Frontal cortex (tissue), 4 donors: Measurements from ENCODE around the gene FTHL17. TPM values are rescaled to one million over a fixed set of nuclear protein-coding genes. Genes with fewer than 3 reads are reported as not detected.

Source experiments
- DNase-seq, 2 donors: peaks; one replicate each; pipeline ENCODE4 v3.0.0; 2012; ENCODE audit warnings: low spot score in 2 of 2
- FAIRE-seq: peaks from 2 replicates; lab custom pipeline; 2012; peaks lifted over from hg19 to GRCh38; lab: Jason Lieb, UNC
- total RNA-seq: library from RNA; depleted of rRNA; stranded (reverse); fragments of >200 nt; gene quantifications from one replicate; pipeline ENCODE4 v1.2.3, GENCODE V29; 2014
- donor health status: control.
- donor health status: control.
- donor health status: control.

FTHL17 gene
- not detected for total RNA-seq

GRCh38 chrX:31071725-31072124, at the start of gene FTHL17:
Gene FTHL17 (minus strand): TSS chrX:31072041. CDS start chrX:31071953, 88 bp downstream.
- DNase-seq (no peak), FAIRE-seq (no peak)

DNA sequence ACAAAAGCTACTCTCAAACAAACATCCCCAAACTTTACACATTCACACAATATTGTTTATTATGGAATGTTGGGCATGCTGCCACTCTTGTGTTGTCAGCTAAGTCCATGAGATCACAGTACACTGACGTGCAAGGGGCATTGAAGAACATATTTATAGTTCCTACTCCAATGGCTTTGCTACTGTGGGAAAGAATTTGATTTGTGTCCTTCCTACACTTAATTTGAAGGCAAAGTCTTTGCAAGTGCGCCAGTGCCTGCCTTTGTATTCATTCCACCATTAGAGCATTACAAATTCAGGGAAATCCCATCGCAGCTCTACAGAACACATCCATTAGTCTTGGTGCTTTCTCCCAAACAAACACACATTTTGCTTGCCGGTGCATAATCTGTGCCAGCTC, 45.4 kb upstream of the FTHL17 start:
- DNase-seq (no peak), FAIRE-seq (no peak)

DNA sequence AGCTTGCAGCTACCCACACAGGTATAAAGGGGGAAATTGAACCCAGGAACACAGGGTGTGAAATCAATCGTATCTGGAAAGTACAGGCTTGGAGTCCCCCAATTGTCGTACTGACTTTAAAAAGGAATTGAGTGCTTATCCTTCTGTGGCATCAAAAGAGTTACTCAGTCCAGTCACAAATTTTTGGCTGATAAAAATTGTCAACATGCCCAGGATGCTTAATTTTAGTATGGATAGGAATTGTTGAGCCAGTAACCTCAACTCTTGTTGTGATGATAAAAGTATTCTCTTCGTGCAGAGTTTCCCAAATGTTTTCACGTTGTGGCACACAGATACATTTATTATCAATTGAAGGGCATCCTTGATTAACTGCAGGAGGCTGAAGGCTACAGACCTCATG, 43.6 kb upstream of the FTHL17 start:
- DNase-seq (no peak), FAIRE-seq (no peak)

- DNase-seq (no peak), FAIRE-seq (no peak)
These were observed 43.0 kb upstream of the FTHL17 start for GRCh38 chrX:31114858-31115257.

GRCh38 chrX:31112226-31112999, 40.6 kb upstream of the FTHL17 start:
- DNase-seq (no peak), FAIRE-seq (no peak)

DNA sequence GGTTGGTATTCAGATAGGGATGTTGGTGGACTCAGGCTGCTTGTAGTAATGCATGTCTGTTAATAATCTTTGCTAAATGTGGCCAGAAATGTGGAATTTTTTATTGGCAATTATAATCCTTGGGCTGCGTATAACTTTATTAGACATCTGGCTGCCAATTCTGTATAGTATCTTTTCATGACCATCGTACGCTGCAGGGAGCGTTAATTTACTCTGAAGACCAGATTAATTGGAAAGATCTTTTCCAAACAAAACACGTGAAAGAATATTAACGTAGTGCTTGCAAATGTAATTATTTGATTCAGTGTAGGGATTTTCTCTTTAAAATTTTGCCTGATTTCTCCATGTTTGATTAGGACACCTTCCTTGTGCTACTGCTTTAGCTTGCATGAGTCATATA, 38.8 kb upstream of the FTHL17 start:
- FAIRE-seq = no peak
- no peak for DNase-seq

DNA sequence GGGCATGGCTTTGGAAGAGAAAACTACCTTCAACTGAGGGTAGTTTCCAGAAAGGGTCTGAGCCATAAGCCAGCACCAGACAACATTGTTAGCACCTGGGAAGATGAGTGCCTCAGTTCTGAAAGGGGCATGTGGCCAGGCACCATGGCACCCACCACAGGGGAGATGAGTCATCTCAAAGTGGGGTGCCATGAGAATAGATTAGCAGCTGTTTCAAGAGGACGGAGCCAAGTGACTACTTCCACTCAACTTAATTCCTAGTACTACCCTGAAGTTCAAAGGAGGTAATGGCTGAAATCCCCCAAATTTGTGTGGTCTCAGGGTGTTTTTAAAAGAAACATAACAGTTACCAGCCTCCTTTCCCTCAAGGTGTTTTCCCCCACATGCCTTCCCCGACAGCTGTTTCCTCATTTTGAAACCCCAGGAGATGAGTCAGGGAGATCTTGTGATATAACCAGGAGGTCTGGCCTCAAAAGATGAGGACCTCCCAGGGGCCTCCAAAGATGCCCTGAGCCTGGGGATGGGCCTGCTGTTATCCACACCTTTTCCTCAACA, 27.8 kb upstream of the FTHL17 start:
- DNase-seq (no peak), FAIRE-seq (no peak)

DNA sequence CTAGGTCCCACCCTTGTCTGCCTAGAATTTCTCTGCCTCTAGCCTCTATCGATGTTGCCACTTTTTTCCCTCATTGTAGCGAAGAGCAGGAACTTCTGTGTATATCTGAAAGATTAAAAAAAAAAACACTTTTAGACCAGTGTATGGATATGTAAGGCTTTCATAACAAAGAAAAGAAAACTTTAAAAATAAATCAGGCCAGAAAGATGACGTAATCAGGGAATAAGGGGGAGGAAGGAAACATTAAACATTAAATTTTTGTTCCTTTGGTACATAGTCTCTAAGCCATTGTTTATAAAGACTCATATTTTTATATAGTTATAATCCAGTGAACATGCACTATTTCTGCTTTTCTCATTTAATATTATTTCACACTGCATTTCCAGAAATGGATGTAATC, 26.2 kb upstream of the FTHL17 start:
- FAIRE-seq = no peak

DNA sequence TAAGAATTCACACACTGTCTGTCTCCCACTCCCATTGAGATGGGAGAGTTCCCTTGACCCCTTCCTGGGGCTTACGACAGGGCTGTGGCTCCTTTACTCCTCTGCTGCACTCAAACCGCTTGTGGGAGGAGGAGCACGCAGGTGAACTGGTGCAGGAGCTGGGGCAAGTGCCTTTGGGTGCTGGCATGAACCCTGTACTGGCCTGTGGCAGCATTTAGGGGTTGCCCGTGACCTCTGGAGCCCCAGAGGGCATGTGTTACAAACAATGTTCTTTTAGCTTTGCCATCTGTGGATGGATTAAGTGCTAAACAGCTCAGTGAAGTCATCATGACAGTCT, 21.8 kb upstream of the FTHL17 start:
- DNase-seq (no peak), FAIRE-seq (no peak)

More for the DNA sequence above, 26.2 kb upstream of the FTHL17 start:
- no peak for DNase-seq

- DNase-seq (no peak), FAIRE-seq (no peak)
These were observed 21.3 kb upstream of the FTHL17 start for GRCh38 chrX:31092970-31093638.

DNA sequence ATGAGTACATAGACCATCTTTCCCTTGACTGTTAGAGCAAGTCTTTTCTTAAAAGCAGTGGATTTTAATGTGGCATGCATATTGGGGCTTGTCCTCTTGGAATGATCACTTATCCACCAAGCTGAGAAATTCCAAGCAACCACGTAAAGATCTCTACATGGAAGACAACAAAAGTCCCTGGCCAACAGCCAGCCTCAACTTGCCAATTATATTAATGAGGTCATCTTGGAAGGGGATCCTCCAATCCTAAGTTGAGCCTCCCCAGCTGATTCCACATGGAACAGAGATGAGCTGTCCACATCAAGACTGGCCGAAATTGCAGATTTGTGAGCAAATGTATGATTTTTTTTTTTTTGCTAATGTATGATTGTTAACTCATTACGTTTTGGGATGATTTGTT, 20.6 kb upstream of the FTHL17 start:
- no peak for FAIRE-seq
- DNase-seq = no peak

- DNase-seq = no peak
These were observed 20.0 kb upstream of the FTHL17 start for GRCh38 chrX:31091819-31092218.

DNA sequence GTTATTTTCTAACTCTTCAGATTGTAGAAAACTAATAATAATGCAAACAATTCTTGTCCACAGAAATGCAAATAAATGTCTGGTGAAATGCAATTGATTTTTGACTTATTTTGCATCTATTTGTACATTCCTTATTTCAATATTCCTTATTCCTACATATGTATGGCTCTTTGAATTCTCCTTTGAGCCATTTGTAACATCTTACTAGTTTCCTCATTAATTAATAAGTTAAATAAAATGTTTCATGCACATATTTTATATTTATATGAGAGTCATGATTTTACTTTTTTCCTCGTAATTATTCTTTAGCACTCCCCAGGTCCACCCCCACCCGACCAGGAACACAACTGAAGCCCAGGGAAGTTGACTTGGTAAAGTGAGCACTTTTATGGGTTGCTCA, 2.7 kb upstream of the FTHL17 start:
- FAIRE-seq (no peak), DNase-seq (no peak)

More at GRCh38 chrX:31091819-31092218, 20.0 kb upstream of the FTHL17 start:
- FAIRE-seq = no peak

DNA sequence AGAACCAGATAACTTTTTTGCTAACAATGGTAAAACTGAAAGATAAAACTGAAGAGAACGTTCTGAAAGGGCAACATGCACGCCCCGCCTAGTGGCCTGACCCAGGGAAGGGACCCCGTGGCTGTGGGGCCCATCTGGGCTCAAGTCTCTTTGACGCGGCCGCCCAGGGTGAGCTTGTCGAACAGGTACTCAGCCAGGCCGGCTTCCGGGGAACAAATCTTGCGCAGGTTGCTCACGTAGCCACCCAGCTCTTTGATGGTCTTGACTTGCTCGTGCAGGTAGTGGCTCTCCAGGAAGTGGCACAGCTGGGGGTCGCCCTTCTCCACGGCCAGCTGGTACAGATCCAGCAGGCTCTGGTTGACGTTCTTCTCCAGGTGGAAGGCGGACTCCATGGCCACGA, 579 bp downstream of the FTHL17 start:
- DNase-seq = no peak
- FAIRE-seq = no peak

DNA sequence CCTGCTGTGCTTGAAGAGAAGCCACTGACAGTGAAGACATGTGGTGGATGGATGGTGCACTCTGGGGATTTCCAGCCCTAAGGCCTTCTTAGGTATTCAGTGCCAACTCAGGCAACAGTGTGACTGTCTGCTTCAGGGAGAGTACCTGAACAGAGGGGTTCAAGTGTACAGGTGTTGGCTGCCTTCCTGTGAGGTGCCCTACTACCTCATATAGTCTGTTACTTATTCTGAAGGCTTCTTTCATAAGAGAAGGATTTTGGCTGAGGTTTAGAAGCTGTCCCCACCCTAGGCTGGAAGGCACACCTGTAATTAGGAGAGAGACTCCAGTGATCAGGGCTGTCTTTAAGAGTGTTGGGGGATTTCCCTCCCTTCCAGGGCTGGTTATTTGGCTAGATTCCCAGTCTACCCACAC, 1.8 kb downstream of the FTHL17 start:
- DNase-seq (no peak), FAIRE-seq (no peak)

- FAIRE-seq (no peak), DNase-seq (no peak)
These were observed 8.7 kb downstream of the FTHL17 start for GRCh38 chrX:31063114-31063513.

DNA sequence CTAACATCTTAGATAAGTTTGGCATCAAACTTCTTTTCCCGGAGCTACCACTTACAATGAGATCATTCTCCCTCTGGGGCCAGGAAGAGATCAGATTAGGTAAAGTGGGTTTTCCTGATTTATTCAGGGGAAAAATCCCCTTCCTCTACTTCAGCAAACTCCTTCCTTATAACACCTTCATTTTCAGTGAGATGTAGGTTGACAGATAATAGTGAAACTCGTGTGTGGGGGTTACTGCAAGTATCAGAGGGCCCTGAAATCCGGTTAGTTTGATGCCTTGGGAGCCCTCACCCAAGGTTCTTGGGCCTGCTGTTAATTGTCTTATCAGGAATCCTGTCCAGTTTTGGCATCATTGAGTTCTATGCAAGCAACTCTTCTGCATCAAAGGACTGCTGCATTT, 10.8 kb downstream of the FTHL17 start:
- FAIRE-seq (no peak), DNase-seq (no peak)

GRCh38 chrX:31060016-31060415, 11.8 kb downstream of the FTHL17 start:
- no peak for FAIRE-seq
- DNase-seq = no peak

- FAIRE-seq = no peak
- DNase-seq = no peak
These were observed 13.6 kb downstream of the FTHL17 start for GRCh38 chrX:31058284-31058683.

DNA sequence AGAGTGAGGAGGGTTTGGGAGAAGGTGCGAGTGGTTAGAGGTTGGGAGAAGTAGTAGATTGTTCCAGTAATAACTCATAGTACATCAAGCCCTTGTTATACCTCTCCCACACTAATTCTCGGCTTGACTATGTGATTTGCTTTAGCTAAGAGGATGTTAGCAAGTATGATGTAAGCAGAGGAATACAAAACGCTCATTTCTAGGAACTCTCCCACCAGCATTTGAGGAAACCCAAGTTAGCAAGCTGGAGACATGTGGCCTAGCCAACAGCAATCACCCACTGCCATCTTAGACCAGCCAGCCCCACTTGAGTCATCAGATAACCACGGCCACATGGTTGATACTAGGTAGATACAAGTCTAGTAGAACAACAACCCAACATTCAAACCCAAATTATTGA, 14.2 kb downstream of the FTHL17 start:
- FAIRE-seq (no peak), DNase-seq (no peak)

DNA sequence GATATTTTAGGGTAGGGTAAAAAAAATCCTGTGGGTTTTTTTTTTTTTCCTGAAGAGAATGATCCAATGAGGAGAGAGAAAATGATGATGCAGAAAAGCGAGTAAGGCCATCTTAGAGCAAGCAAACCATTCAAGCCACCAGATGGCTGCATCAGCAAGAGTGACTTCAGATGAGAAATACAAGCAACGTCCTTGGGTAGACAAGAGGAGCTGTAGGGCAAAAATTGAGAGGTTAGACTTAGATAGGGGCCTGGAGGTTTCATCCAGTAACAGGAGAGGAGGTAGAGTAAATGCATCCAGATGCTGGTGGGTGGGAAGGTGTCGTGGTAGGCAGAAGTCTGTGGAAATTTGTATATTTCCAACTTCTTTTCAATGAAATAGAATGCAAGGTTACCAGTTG, 14.6 kb downstream of the FTHL17 start:
- DNase-seq (no peak), FAIRE-seq (no peak)
